ENCODE data around the gene SASH3.

Gene SASH3

DNA sequence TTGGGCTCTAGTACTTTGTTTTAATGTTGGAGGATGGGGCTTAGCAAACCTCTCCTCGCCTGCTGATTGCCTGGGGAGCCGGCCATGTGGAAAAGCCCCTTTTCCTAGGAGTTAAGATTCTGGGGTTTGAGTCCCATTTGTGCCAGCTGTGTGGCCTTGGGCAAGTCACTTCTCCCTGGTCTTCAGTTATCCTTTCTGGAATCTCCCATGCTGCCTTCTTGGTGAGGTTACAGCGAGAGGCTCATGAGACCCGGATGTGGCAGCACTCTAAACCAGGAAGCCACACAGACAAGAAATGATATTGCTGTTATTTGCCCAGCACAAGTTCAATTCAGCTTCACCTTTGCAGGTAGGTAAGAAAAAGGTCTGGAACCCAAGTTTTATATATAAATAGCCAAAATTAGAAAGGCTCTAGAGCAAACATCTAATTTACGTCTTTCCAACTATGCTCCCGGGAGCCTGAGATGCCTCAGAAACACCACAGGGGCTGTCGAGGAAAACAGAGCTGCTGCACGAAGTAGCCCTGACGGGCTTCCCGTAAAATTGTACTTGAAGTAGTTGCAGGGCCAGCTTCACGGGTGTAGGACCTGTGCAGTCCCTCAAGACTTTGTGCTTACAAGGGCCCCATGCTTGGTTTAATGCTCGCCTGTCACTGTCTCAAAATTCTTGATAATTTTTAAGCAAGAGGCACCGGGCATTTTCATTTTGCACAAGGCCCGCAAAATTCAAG lies 8.3 kb upstream of the SASH3 start:
- H3K27me3 Mint-ChIP-seq: no peaks in the 10 kb centered on the region
- peaks cover 69% of the 10 kb centered on the region for H3K4me1 Mint-ChIP-seq
- no peak for ATAC-seq
- no peak overlapping the region for H3K4me3 Mint-ChIP-seq
- peak overlapping the region; percentile 97 for H3K27ac Mint-ChIP-seq
- no peaks in the 10 kb centered on the region for H3K36me3 Mint-ChIP-seq
- H3K9me3 Mint-ChIP-seq: no peaks in the 10 kb centered on the region

DNA sequence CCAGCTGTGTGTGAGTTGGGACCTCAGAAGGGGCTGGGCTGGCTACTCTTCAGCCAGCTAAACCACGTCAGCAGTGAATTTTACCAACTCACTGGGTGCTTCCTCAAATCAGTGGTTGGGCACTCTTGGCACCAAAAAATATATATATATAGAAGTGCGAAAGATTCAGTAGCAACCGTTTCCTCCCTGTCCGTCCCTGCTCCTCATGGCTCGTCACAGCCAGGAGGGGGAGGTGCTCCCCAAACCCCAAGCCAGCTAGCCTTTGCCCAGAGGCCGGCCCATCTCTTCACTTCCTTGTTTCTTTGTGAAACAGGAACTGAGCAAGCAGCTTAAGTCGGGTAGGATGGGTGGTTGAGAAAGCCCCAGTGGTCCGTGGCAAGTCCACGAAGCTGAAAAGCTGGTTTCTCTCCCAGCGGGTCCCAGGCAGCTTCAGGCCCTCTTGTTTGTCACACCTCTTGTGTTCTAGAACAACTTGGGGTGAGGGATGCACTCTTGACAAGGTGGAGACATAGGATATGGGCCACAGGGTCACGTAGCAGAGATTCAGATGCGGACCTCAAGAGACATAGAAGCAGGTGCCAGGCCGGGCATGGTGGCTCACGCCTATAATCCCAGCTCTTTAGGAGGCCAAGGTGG lies 6.8 kb upstream of the SASH3 start:
- Mint-ChIP-seq H3K4me1 (peaks cover 79% of the 10 kb centered on the region), H3K9me3 (no peaks in the 10 kb centered on the region), H3K27ac (peak overlapping the region; percentile 97), H3K27me3 (no peaks in the 10 kb centered on the region), H3K4me3 (peak overlapping the region; percentile 50), H3K36me3 (no peaks in the 10 kb centered on the region)
- ATAC-seq: peak; percentile 88

DNA sequence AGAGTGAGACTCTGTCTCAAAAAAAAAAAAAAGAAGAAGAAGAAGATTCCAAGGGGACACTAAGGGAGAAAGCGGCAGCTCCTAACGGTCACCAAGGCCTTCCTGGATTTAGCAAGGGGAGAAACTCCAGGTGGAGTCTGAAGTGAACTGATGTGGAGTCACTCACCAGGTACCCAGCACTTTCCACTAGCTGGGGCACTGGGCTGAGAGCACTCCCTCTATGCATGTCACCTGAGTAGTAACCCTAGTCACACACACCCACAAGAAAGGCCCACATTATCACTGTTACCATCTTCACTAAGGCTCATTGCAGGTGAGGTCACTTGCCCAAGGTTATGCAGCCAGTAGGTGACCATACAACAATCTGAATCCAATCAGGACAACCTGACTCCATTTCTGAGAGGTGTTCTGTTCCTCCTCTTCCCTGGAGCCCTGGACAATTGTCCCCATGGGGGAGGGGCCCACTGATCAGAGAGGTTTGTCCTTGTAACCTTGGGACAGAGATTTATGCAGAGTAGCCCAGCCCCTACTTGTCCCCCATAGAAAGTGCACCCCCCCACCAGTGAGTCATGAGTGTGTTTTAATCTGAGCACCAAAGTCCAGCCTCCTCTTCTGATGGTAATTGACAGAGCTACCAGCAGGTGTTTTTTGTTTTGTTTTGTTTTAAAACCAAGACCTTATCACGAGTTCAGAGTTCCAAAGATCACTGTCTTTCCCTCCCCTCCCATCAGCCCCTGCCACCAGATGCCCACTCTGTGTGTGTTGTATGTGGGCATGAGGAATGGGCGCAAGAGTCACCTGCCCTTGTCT lies 5.9 kb upstream of the SASH3 start:
- peak overlapping the region; percentile 97 for H3K27ac Mint-ChIP-seq
- H3K4me1 Mint-ChIP-seq: peaks cover 73% of the 10 kb centered on the region
- ATAC-seq: no peak
- no peaks in the 10 kb centered on the region for H3K36me3 Mint-ChIP-seq
- H3K4me3 Mint-ChIP-seq: no peak overlapping the region
- no peaks in the 10 kb centered on the region for H3K27me3 Mint-ChIP-seq
- no peaks in the 10 kb centered on the region for H3K9me3 Mint-ChIP-seq

DNA sequence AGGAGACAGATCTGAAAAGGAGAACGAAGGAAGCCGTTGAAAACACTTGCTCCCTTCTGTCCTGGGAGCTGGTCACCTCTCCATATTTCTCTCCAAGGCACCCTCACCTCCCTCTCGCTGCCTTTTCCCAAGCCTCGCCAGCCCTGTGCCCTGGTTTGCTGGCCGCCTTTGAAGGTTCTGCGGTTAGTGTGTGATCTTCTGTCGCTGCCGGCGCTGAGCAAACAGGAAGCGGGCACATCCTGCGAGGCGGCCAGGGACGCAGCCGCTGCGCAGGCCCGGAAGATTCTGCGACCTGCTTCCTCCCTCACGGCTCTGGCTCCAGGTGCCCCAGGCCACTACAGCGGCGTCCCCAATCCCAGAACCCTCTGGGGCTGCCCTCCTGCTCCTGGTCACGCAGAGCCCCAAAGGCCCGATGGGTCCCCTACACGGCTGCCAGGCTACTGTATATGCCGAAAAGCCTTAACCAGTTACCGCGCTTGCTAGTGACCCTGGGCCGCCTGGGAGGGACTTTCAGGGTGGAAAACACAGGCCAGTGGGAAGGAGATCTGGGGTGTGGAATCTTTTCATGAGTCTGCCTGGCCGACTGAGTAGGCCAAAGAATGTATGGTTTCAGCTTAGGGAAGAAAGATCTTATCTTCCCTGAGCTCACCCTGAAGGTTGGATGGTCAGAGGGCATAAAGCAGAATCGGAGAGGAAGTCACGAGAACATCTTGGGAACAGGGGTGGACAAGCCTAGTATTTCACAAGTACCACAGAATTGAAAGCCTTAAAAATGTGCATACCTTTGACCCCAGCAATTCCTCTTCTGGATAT lies 2.3 kb upstream of the SASH3 start:
- Mint-ChIP-seq H3K36me3 (peaks cover 26% of the 10 kb centered on the region), H3K4me1 (peaks cover 56% of the 10 kb centered on the region), H3K4me3 (peak overlapping the region; percentile 81), H3K9me3 (peaks cover 3% of the 10 kb centered on the region), H3K27ac (peak overlapping the region; percentile 94), H3K27me3 (no peaks in the 10 kb centered on the region)
- ATAC-seq: peak; percentile 48

DNA sequence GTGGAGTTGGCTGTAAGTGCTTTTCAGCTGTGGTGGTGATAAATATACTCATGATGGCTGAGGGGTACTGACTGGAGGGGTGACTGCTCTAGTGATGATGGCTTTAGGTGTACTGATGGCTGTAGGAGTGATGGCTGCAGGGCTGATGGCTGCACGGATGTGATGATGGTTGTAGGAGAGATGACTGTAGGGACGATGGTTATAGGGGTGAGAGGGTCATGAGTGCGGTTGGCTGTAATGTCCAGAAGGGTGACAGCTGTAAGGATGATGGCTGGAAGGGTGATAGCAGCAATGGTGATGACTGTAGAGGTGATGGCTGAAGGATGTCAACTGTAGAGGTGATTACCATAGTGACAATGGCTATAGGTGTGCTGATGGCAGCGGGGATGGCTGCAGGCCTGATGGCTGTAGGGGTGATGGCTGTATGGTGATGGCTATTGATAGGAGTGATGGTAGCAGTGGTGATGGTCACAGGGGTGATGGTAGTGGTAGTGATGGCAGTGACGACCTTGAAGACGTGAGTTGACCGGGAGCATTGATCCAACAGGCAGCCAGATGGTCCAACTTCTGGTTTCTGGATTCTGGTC lies 570 bp upstream of the SASH3 start:
- H3K27me3 Mint-ChIP-seq: no peaks in the 10 kb centered on the region
- no peak for ATAC-seq
- H3K36me3 Mint-ChIP-seq: peaks cover 38% of the 10 kb centered on the region
- H3K4me1 Mint-ChIP-seq: peaks cover 59% of the 10 kb centered on the region
- peaks cover 3% of the 10 kb centered on the region for H3K9me3 Mint-ChIP-seq
- H3K4me3 Mint-ChIP-seq: peak overlapping the region; percentile 86
- H3K27ac Mint-ChIP-seq: peak overlapping the region; percentile 90

DNA sequence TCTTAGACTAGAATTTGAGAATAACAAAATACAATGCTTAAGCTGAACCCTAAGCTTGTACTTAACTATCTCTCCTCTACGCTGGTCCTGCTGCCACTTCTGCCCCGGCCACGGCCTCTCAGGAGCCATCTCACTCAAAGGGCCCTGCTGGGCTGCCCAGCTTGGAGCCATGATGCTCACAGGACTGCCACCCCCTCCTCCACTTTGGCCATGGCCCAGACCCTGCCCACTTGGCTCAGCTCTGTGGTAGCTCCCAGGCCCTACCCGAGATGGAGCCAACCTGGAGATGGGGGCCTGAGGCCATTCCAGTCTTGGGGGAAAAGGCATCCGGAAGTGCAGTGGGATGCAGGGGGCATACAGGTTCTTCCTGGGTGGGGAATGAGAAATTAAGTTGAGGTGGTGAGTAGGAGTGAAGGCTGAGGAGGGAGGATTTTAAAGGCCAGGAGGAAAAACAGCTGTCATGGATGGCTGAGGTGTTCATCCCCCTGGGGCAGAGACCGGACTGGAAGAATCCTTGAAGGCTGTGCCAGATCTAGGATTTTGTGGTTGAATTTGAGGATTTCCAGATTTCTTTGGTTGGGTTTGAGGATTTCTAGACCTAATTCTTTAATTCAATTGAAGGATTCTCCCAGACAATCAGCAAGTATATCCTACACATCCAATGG lies 824 bp downstream of the SASH3 start:
- Mint-ChIP-seq H3K9me3 (peaks cover 3% of the 10 kb centered on the region), H3K27me3 (no peaks in the 10 kb centered on the region), H3K36me3 (peaks cover 41% of the 10 kb centered on the region), H3K4me3 (peak overlapping the region; percentile 86), H3K27ac (peak overlapping the region; percentile 90), H3K4me1 (peaks cover 53% of the 10 kb centered on the region)
- ATAC-seq: no peak

DNA sequence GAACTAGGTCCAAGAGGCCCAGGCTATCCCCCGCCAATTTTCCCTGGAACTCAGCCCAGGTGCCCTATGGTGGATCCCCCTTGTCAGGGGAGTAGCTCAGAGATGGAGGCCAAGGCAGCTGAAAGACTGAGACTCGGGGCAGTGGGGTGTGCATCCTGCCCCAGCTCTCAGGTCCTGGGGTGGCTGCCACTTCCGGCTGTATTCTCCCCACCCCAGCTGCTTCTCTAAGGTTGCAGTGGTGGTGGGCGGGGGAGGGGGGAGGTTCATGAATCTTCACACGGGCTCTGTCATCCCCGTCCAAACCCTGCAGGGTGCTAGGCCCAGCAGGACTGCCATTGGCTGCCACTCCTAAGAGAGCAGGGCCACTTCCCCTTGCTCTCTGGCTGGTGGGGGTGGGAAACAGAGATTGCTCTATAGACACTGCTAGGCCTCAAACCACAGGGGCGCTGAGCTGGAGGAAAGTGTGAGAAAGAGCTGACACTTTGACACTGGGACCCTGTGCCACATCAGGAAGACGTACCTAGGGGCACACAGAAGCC lies 1.5 kb downstream of the SASH3 start:
- peaks cover 3% of the 10 kb centered on the region for H3K9me3 Mint-ChIP-seq
- H3K4me1 Mint-ChIP-seq: peaks cover 59% of the 10 kb centered on the region
- peaks cover 48% of the 10 kb centered on the region for H3K36me3 Mint-ChIP-seq
- ATAC-seq: peak; percentile 84
- H3K27me3 Mint-ChIP-seq: no peaks in the 10 kb centered on the region
- H3K27ac Mint-ChIP-seq: peak overlapping the region; percentile 90
- peak overlapping the region; percentile 86 for H3K4me3 Mint-ChIP-seq

DNA sequence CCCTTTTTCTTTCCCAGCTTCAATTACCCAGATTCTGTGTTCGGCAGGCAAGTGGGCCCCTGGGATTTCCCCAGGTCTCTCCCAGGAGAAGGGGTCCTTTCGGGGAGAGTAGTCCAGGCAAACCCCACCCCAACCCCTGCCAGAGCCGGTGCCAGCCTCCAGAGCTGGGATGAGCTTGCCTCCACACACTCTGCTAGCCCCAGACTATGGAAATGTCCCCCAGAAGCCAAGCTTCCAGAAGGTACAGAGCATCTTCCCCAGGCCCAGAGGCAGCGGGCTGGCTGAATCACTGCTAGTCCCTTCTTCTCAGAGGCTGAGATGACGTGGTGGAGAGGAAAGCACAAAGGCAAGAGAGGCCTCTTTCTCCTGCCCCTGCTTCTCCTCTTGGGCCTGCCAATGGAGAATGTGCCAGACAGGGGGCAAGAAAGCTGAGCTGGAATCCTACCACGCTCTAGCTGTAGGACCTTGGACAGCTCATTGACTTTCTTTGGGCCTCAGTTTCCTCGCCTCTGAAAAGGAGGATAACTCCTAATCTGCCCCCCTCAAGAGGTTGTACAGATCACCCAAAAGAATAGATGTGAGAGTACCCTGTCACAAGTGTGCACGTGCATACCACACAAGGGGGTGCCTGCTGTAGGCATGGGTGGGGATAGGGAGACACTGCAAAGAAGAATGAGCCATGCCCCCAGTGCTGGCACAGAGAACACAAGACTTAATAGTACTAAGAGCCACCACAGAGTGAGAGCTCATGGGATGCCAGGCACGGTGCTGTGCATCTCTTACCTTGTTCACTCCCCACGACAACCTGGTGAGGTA lies 2.1 kb downstream of the SASH3 start:
- Mint-ChIP-seq H3K27ac (peak overlapping the region; percentile 90), H3K4me3 (peak overlapping the region; percentile 86), H3K9me3 (peaks cover 3% of the 10 kb centered on the region), H3K4me1 (peaks cover 61% of the 10 kb centered on the region), H3K27me3 (no peaks in the 10 kb centered on the region), H3K36me3 (peaks cover 53% of the 10 kb centered on the region)
- ATAC-seq: no peak

DNA sequence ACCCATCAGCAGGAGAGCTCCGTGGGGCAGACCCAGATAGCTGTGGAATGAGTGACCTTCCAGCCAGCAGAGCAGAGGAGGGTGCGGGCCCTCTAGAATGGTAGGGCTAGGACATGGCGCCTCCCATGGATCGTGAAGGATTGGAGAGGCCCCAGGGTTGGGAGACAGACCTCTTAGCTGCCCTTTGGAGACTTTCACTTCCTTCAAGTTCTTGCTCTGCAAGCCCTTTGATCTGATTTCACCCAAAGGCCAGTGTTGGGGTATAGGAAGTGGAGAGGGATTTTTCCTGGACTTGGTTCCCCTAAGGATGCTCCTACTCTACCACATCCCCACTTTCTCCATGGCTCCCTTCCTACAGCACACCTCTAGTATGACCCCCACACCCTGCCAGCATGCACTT lies 3.0 kb downstream of the SASH3 start:
- Mint-ChIP-seq H3K4me1 (peaks cover 60% of the 10 kb centered on the region), H3K27me3 (no peaks in the 10 kb centered on the region), H3K27ac (peak overlapping the region; percentile 90), H3K9me3 (peaks cover 3% of the 10 kb centered on the region), H3K4me3 (peak overlapping the region; percentile 86), H3K36me3 (peaks cover 60% of the 10 kb centered on the region)
- ATAC-seq: no peak

DNA sequence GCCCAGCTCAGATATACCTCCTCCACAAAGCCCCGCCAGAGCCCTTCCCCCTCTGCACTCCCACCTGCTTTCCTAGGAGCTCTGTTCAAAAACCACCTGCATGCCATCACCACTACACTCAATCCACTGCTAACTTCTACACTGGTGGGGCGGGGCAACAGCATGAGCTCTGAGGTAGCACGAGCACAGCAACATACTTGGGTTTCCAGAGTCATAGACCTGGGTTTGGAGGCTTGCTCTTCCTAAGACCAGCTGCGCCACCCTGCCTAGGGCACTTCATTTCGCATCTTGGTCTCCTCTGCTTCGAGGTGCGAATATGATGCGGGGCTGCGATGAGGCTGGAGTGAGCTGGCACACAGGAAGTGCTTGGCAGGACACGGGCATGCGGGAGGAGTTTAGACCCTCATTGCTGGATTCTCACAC lies 3.6 kb downstream of the SASH3 start:
- Mint-ChIP-seq H3K4me1 (peaks cover 59% of the 10 kb centered on the region), H3K36me3 (peaks cover 62% of the 10 kb centered on the region), H3K9me3 (peaks cover 3% of the 10 kb centered on the region), H3K27ac (peak overlapping the region; percentile 90), H3K4me3 (peak overlapping the region; percentile 86), H3K27me3 (no peaks in the 10 kb centered on the region)
- no peak for ATAC-seq

DNA sequence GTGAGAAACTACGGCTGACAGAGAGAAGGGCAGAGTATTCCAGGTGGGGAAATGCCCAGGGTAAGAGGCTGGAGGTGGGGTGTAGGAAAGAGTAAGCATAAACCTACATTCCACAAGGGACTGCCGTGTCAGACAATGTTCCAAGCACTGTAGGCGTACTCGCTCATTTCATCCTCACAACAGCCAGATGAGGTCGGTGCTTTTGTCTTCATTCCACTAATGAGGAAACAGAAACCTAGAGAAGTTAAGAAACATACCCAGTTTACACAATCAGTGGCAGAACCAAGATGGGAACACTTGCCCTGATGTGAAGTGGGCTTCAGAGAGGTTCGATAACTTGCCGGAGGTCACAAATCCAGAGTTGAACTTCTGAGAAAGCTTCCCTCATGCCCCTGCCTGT lies 4.6 kb downstream of the SASH3 start:
- Mint-ChIP-seq H3K27ac (peak overlapping the region; percentile 90), H3K27me3 (no peaks in the 10 kb centered on the region), H3K4me3 (peak overlapping the region; percentile 86), H3K36me3 (peaks cover 73% of the 10 kb centered on the region), H3K4me1 (peaks cover 56% of the 10 kb centered on the region), H3K9me3 (no peaks in the 10 kb centered on the region)
- ATAC-seq: no peak

DNA sequence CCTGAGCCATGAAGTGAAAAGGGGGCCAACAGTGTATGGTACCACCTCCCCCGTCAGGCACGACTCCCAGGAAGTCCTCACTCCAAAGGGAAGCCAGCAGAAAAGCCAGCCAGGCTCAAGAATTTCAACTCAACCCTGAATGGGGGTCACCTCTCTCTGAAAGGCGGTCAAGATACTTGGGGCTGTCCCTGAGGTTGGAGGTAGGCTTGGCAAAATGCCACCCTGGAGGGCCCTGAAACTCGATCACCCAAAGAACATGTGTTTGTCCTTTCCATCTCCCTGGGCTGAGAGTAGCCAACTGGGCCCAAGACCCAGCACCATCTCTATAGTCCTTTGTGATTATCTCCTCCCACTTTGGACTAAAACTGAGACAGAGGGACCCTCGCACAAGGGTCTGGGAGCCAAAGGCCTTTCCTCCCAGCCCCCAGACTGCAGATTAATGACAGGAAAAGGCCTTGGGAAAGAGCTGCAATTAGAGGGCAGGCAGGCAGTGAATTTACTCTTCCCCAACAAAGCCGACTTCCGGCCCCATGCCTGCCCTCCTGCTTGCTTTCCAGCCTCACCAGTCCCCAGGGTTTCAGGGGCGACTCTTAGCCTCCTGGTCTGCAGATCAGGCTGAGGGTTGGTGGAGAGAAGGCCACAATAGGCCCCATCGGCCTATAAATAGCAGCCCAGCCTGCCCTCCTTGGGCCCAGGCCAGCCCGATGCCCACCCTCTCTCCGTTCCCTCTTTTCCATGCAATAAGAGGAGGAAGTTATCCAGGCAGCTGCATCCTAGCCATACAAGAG lies 5.6 kb downstream of the SASH3 start:
- ATAC-seq: no peak
- Mint-ChIP-seq H3K4me3 (peak overlapping the region; percentile 82), H3K36me3 (peaks cover 69% of the 10 kb centered on the region), H3K27me3 (no peaks in the 10 kb centered on the region), H3K4me1 (peaks cover 53% of the 10 kb centered on the region), H3K27ac (peak overlapping the region; percentile 86), H3K9me3 (no peaks in the 10 kb centered on the region)

Measured in stimulated activated memory B cell treated with anti-CD40 and anti-IgM and Interleukin-4, amounts not matched to agents 10 μg/mL and 1 μg/mL and 100 μg/mL, for 72 hours (primary cell).